H9 (cell line): ENCODE measurements around the gene GPD1L. TPM values are rescaled to one million over a fixed set of nuclear protein-coding genes. Genes with fewer than 3 reads are reported as not detected.

ENCODE experiments used
- DNase-seq: peaks from one replicate; pipeline ENCODE4 v3.0.0-alpha.2; 2017
- H2AFZ ChIP-seq: one replicate; pipeline ENCODE4 v1.6.1; 2013; ENCODE audit warnings: mild to moderate bottlenecking, low read length, control low read depth, moderate library complexity
- H2AK5ac ChIP-seq: 2 replicates; pipeline ENCODE4 v1.6.1; 2013; ENCODE audit warnings: low read length, control low read depth, mixed read lengths; ENCODE audit not compliant: insufficient read length
- H2BK120ac ChIP-seq: one replicate; pipeline ENCODE4 v1.6.1; 2013; ENCODE audit warnings: low read depth, mild to moderate bottlenecking, low read length, control low read depth, inconsistent platforms; ENCODE audit not compliant: poor library complexity, severe bottlenecking
- H2BK12ac ChIP-seq: 2 replicates; pipeline ENCODE4 v1.6.1; 2013; ENCODE audit warnings: low read length, control low read depth, mixed read lengths, low read depth; ENCODE audit not compliant: insufficient read length
- H2BK15ac ChIP-seq: 2 replicates; pipeline ENCODE4 v1.6.1; 2013; ENCODE audit warnings: low read depth, low read length, control low read depth
- H2BK20ac ChIP-seq: one replicate; pipeline ENCODE4 v1.6.1; 2013; ENCODE audit warnings: low read depth, mild to moderate bottlenecking, low read length, control low read depth, inconsistent platforms; ENCODE audit not compliant: poor library complexity, severe bottlenecking
- H2BK5ac ChIP-seq: 2 replicates; pipeline ENCODE4 v1.6.1; 2013; ENCODE audit warnings: low read length, control low read depth, mixed read lengths; ENCODE audit not compliant: insufficient read length
- H3K14ac ChIP-seq: 2 replicates; pipeline ENCODE4 v1.6.1; 2013; ENCODE audit warnings: low read length, control low read depth; ENCODE audit not compliant: insufficient read depth
- H3K18ac ChIP-seq: 2 replicates; pipeline ENCODE4 v1.6.1; 2013; ENCODE audit warnings: low read depth, mild to moderate bottlenecking, mixed read lengths, low read length, control low read depth; ENCODE audit not compliant: insufficient read length
- H3K23ac ChIP-seq: 2 replicates; pipeline ENCODE4 v1.6.1; 2013; ENCODE audit warnings: low read length, control low read depth, mixed read lengths, low read depth; ENCODE audit not compliant: insufficient read length
- H3K23me2 ChIP-seq: 2 replicates; pipeline ENCODE4 v1.6.1; 2013; ENCODE audit warnings: low read depth, mild to moderate bottlenecking, mixed read lengths, low read length, control low read depth; ENCODE audit not compliant: insufficient read length, poor library complexity, severe bottlenecking
- H3K27ac ChIP-seq: 2 replicates; pipeline ENCODE4 v1.5.1; 2013; ENCODE audit warnings: low read length, control low read depth, mixed read lengths, low read depth; ENCODE audit not compliant: insufficient read length
- H3K27me3 ChIP-seq: 2 replicates; pipeline ENCODE4 v1.6.1; 2013; ENCODE audit warnings: low read length, control low read depth, inconsistent platforms; ENCODE audit not compliant: insufficient read depth
- H3K4ac ChIP-seq: 2 replicates; pipeline ENCODE4 v1.6.1; 2013; ENCODE audit warnings: low read depth, mild to moderate bottlenecking, control low read depth, inconsistent platforms, low read length, moderate library complexity
- H3K4me1 ChIP-seq: 2 replicates; pipeline ENCODE4 v1.6.1; 2013; ENCODE audit warnings: low read length, control low read depth, inconsistent platforms; ENCODE audit not compliant: insufficient read depth
- H3K4me2 ChIP-seq: 2 replicates; pipeline ENCODE4 v1.6.1; 2013; ENCODE audit warnings: low read length, control low read depth, mixed read lengths; ENCODE audit not compliant: insufficient read length, insufficient read depth
- H3K56ac ChIP-seq: 2 replicates; pipeline ENCODE4 v1.6.1; 2013; ENCODE audit warnings: low read depth, mild to moderate bottlenecking, mixed read lengths, low read length, control low read depth; ENCODE audit not compliant: insufficient read length
- H3K79me1 ChIP-seq: 2 replicates; pipeline ENCODE4 v1.6.1; 2013; ENCODE audit warnings: low read depth, mild to moderate bottlenecking, moderate library complexity, low read length, control low read depth, inconsistent platforms; ENCODE audit not compliant: insufficient read depth, poor library complexity, severe bottlenecking
- H3K79me2 ChIP-seq: 2 replicates; pipeline ENCODE4 v1.6.1; 2013; ENCODE audit warnings: low read length, control low read depth, inconsistent platforms; ENCODE audit not compliant: insufficient read depth
- H3K9ac ChIP-seq: 2 replicates; pipeline ENCODE4 v1.6.1; 2013; ENCODE audit warnings: low read length, control low read depth, mixed read lengths; ENCODE audit not compliant: insufficient read length; ENCODE audit errors: extremely low read depth
- H3K9me3 ChIP-seq: one replicate; pipeline ENCODE4 v1.6.1; 2013; ENCODE audit warnings: low read depth, low read length, inconsistent platforms; ENCODE audit not compliant: control insufficient read depth
- H3T11ph ChIP-seq: one replicate; pipeline ENCODE4 v1.6.1; 2013; ENCODE audit warnings: mild to moderate bottlenecking, low read length, control low read depth, inconsistent platforms
- H4K20me1 ChIP-seq: one replicate; pipeline ENCODE4 v1.6.1; 2013; ENCODE audit not compliant: control insufficient read depth, insufficient read length, insufficient read depth
- H4K5ac ChIP-seq: 2 replicates; pipeline ENCODE4 v1.6.1; 2013; ENCODE audit warnings: low read depth, mild to moderate bottlenecking, mixed read lengths, low read length, control low read depth; ENCODE audit not compliant: insufficient read length
- H4K8ac ChIP-seq: replicated peaks from 2 replicates; pipeline ENCODE4 v1.6.1; 2013; ENCODE audit warnings: low read length, control low read depth, mixed read lengths, low read depth; ENCODE audit not compliant: insufficient read length
- H4K91ac ChIP-seq: 2 replicates; pipeline ENCODE4 v1.6.1; 2013; ENCODE audit warnings: low read depth, mild to moderate bottlenecking, moderate library complexity, mixed read lengths, low read length, control low read depth; ENCODE audit not compliant: insufficient read length
- H3K27ac Mint-ChIP-seq, 3 experiments: 2 replicates in 2 of 3; 3 replicates in 1 of 3; pipeline ENCODE4 v1.8.0; 2020 to 2021; ENCODE audit warnings: mixed read lengths in 3 of 3, mild to moderate bottlenecking in 1 of 3, moderate library complexity in 1 of 3
- H3K27me3 Mint-ChIP-seq: 2 replicates; pipeline ENCODE4 v1.8.0; 2021; ENCODE audit warnings: low read depth, mild to moderate bottlenecking, moderate library complexity, mixed read lengths
- H3K36me3 Mint-ChIP-seq, 3 experiments: 2 replicates in 2 of 3; 3 replicates in 1 of 3; pipeline ENCODE4 v1.8.0; 2020 to 2021; ENCODE audit warnings: low read depth in 3 of 3, mixed read lengths in 3 of 3; ENCODE audit not compliant: insufficient read depth in 1 of 3
- H3K4me1 Mint-ChIP-seq, 2 experiments: 2 replicates each; pipeline ENCODE4 v1.8.0; 2020; ENCODE audit warnings: mixed read lengths in 2 of 2
- H3K4me3 Mint-ChIP-seq, 2 experiments: 2 replicates in 1 of 2; 3 replicates in 1 of 2; pipeline ENCODE4 v1.8.0; 2020 to 2021; ENCODE audit warnings: mild to moderate bottlenecking in 2 of 2, mixed read lengths in 2 of 2, moderate library complexity in 1 of 2
- H3K9me3 Mint-ChIP-seq, 2 experiments: 2 replicates in 1 of 2; 3 replicates in 1 of 2; pipeline ENCODE4 v1.8.0; 2020; ENCODE audit warnings: mild to moderate bottlenecking in 2 of 2, mixed read lengths in 2 of 2, moderate library complexity in 1 of 2
- WGBS: extraction: QIAGEN DNeasy Blood & Tissue Kit; methylation state at CpG from one replicate; pipeline ENCODE4 v1.1.7; 2013; ENCODE audit warnings: missing lambda C conversion rate, low lambda C conversion rate, mixed read lengths; ENCODE audit not compliant: insufficient read length; ENCODE audit errors: extremely low coverage; 5-methylcytosine and 5-hydroxymethylcytosine counted together
- total RNA-seq: library from RNA; stranded (reverse); gene quantifications from 2 replicates; pipeline ENCODE4 v1.2.1, GENCODE V29; 2021
- TF ChIP-seq, protein P1 (sequence below): fragments of 200-600 bp; sonication (generic); conservative IDR thresholded peaks from 3 replicates; pipeline ENCODE4 v1.8.0; 2021; ENCODE audit warnings: antibody characterized with exemption, mild to moderate bottlenecking

The GPD1L gene
- total RNA-seq, 1 experiment from 2014 or later: 3.7 TPM

- peaks cover 3% of the 10 kb centered on the region for H3K23me2 ChIP-seq
- DNase-seq: no peak
- H2BK5ac ChIP-seq: no peak overlapping the region
- peak overlapping the region; percentile 35 for H2AFZ ChIP-seq
- no peak overlapping the region for H3K4ac ChIP-seq
- H3K18ac ChIP-seq: no peak overlapping the region
- H3K14ac ChIP-seq: no peak overlapping the region
- peaks cover 6% of the 10 kb centered on the region; the same call in 1 of the 2 replicates for H3K27me3 ChIP-seq
- H3K4me3 Mint-ChIP-seq: peak overlapping the region; percentile 77 to 79
- H3K79me1 ChIP-seq: no peaks in the 10 kb centered on the region
- no peak overlapping the region for H3T11ph ChIP-seq
- peaks cover 11 to 25% (median 25%) of the 10 kb centered on the region in 3 experiments for H3K36me3 Mint-ChIP-seq
- peak overlapping the region; percentile 36 for H3K4me2 ChIP-seq
- no peak overlapping the region for H4K8ac ChIP-seq
- no CpG with 5 or more reads among the region's 7 CpGs for WGBS
- no peak overlapping the region for H4K91ac ChIP-seq
- no peak overlapping the region for H3K27ac ChIP-seq
- H2BK20ac ChIP-seq: no peak overlapping the region
- peaks cover 9% of the 10 kb centered on the region in 2 experiments for H3K4me1 Mint-ChIP-seq
- H2AK5ac ChIP-seq: no peak overlapping the region
- no peak overlapping the region for H4K5ac ChIP-seq
- no peak overlapping the region for H2BK15ac ChIP-seq
- H3K56ac ChIP-seq: no peak overlapping the region
- H3K4me1 ChIP-seq: no peaks in the 10 kb centered on the region
- H3K9me3 ChIP-seq: peaks cover 20% of the 10 kb centered on the region
- TF ChIP-seq, protein P1, sequence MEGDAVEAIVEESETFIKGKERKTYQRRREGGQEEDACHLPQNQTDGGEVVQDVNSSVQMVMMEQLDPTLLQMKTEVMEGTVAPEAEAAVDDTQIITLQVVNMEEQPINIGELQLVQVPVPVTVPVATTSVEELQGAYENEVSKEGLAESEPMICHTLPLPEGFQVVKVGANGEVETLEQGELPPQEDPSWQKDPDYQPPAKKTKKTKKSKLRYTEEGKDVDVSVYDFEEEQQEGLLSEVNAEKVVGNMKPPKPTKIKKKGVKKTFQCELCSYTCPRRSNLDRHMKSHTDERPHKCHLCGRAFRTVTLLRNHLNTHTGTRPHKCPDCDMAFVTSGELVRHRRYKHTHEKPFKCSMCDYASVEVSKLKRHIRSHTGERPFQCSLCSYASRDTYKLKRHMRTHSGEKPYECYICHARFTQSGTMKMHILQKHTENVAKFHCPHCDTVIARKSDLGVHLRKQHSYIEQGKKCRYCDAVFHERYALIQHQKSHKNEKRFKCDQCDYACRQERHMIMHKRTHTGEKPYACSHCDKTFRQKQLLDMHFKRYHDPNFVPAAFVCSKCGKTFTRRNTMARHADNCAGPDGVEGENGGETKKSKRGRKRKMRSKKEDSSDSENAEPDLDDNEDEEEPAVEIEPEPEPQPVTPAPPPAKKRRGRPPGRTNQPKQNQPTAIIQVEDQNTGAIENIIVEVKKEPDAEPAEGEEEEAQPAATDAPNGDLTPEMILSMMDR: no peak
- H2BK120ac ChIP-seq: no peak overlapping the region
- no peak overlapping the region for H3K27ac Mint-ChIP-seq
- peaks cover 31 to 34% of the 10 kb centered on the region in 2 experiments for H3K9me3 Mint-ChIP-seq
- H2BK12ac ChIP-seq: no peak overlapping the region
- H3K9ac ChIP-seq: no peak overlapping the region
- H3K79me2 ChIP-seq: no peaks in the 10 kb centered on the region
- peaks cover 24% of the 10 kb centered on the region for H3K27me3 Mint-ChIP-seq
- H3K23ac ChIP-seq: no peak overlapping the region
- no peaks in the 10 kb centered on the region for H4K20me1 ChIP-seq
These were observed 909 bp upstream of the GPD1L start for GRCh38 chr3:32105291-32106131.
